Breast epithelium (tissue), 3 donors: Measurements from ENCODE around the gene ZNF44.

Source experiments
- POLR2A ChIP-seq: fragments of 450-650 bp; IDR thresholded peaks from one replicate; pipeline ENCODE4 v1.6.1; 2016; ENCODE audit warnings: antibody characterized with exemption, mild to moderate bottlenecking, moderate library complexity
- TF ChIP-seq, protein P1 (sequence below), 3 donors: fragments of 450-650 bp; IDR thresholded peaks; one replicate each; pipeline ENCODE4 v1.5.1; 2016 to 2017; ENCODE audit warnings: antibody characterized with exemption in 3 of 3, mild to moderate bottlenecking in 3 of 3, moderate library complexity in 3 of 3

DNA sequence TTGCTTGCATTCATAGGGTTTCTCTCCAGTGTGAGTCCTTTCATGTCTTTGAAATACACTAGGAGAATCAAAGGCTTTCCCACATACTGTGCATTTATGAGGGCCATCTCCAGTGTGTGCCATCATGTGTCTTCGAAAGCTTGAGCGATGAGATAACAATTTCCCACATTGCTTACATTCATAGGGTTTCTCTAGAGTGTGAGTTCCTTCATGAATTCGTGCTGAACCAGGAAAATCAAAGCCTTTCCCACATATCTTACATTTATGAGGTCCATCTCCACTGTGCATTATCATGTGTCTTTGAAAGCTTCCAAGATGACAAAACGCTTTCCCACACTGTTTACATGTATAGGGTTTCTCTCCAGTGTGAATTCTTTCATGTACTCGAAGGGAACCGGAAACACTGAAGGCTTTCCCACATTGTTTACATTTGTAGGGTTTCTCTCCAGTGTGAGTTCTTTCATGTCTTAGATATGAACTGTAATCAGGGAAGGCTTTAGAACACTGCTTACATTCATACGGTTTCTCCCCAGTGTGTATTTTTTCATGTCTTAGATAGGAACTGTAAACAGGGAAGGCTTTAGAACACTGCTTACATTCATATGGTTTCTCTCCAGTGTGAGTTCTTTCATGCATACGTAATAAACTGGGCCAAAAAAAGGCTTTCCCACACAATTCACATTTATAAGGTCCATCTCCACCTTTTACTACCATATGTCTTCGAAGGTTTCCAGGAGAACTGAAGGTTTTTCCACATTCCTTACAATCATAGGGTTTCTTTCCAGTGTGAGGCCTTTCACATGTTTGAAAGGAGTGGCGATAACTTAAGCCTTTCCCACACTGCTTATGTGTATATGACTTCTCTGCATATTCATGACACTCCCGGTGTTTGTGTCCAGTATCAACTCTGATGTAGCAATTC lies 21.4 kb downstream of the ZNF44 start:
- TF ChIP-seq POLR2A, result no peak
- TF ChIP-seq, protein P1, sequence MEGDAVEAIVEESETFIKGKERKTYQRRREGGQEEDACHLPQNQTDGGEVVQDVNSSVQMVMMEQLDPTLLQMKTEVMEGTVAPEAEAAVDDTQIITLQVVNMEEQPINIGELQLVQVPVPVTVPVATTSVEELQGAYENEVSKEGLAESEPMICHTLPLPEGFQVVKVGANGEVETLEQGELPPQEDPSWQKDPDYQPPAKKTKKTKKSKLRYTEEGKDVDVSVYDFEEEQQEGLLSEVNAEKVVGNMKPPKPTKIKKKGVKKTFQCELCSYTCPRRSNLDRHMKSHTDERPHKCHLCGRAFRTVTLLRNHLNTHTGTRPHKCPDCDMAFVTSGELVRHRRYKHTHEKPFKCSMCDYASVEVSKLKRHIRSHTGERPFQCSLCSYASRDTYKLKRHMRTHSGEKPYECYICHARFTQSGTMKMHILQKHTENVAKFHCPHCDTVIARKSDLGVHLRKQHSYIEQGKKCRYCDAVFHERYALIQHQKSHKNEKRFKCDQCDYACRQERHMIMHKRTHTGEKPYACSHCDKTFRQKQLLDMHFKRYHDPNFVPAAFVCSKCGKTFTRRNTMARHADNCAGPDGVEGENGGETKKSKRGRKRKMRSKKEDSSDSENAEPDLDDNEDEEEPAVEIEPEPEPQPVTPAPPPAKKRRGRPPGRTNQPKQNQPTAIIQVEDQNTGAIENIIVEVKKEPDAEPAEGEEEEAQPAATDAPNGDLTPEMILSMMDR (IDR thresholded peaks at IDR 0.05), result no peak
